ENCODE results near the gene ENDOU. TPM values are rescaled to one million over a fixed set of nuclear protein-coding genes. Genes with fewer than 3 reads are reported as not detected.

The ENDOU gene
- total and polyA plus RNA-seq, 8 donors: 1.8 to 7.6 TPM; not detected in 6

DNA sequence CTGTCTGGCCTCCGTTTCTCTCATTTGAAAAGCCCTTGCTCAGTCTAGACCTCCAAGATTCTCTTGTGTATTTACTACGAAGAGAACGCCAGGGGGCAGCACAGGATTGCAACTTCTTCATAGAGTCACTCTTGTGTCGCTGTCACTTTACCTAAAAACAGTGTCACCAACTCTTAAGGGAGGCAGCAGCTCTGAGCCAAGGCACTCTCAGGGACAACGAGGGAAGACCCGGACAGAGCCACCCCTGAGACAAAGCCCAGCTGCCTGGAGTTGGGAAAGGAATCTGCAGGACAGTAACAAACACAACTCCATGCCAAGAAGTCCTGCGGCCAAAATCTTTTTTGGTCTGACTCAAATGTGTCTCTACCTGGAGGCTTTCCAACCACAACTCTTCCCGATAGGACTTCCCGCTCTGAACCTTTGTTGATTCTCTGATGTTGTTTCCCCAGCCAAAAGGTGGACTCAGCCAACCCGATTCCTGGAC is 9.9 kb downstream of the ENDOU start:
- Histone ChIP-seq H3K27ac (peak overlapping the region in 4 of 5 donors; percentile 43 to 86 (median 84)), H3K27me3 (no peaks in the 10 kb centered on the region), H3K9me3 (no peaks in the 10 kb centered on the region), H3K4me1 (peaks cover 26 to 40% (median 34%) of the 10 kb centered on the region in 4 donors), H3K4me3 (no peak overlapping the region), H3K36me3 (peaks cover 0 to 7% (median under 1%) of the 10 kb centered on the region in 4 donors)
- WGBS, 5 donors: 6 to 17% (median 9%) methylated on average over 10 of the region's 10 CpGs
- intact Hi-C loops (cut with DNase I; ENCODE audit: low total_unique reads): loop anchor here (5.0 to 10.0 kb wide), 3 partner anchors 49 to 129 kb away; no protein-coding TSS in a partner anchor
- TF ChIP-seq POLR2A (IDR thresholded peaks at IDR 0.05) (no peak), POLR2AphosphoS5 (IDR thresholded peaks at IDR 0.05) (peak in 1 of 3 donors; percentile 21)
- TF ChIP-seq, protein P1, sequence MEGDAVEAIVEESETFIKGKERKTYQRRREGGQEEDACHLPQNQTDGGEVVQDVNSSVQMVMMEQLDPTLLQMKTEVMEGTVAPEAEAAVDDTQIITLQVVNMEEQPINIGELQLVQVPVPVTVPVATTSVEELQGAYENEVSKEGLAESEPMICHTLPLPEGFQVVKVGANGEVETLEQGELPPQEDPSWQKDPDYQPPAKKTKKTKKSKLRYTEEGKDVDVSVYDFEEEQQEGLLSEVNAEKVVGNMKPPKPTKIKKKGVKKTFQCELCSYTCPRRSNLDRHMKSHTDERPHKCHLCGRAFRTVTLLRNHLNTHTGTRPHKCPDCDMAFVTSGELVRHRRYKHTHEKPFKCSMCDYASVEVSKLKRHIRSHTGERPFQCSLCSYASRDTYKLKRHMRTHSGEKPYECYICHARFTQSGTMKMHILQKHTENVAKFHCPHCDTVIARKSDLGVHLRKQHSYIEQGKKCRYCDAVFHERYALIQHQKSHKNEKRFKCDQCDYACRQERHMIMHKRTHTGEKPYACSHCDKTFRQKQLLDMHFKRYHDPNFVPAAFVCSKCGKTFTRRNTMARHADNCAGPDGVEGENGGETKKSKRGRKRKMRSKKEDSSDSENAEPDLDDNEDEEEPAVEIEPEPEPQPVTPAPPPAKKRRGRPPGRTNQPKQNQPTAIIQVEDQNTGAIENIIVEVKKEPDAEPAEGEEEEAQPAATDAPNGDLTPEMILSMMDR (IDR thresholded peaks at IDR 0.05): peak in 5 of 7 experiments; percentile 53 to 85 (median 75)
- DNase-seq: peak; percentile 82 to 92

DNA sequence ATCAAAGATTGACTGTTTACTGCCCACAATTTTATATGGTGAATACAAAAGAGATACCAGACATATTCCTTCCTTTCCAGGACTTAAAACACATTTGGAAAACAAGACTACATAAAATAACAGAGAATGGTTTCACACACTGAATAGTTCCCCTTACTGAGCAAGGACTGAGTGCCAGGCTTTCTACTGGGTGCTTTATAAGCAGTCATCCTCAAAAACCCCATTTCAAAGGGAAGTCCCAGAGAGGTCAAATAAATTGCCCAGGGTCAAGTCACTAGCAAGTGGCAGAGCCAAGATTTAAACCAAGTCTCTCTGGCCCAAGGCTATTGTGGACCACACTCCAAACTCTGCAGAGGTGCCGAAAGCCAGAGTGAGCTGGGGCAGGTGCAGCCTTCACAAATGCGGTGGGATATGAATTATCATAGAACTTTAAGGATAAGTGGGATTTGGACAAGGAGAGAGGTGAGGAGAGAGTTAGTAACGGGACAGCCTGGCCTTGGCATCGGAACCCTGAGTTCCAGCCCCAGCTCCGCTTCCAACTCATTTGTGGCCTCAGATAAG is 10.4 kb downstream of the ENDOU start:
- H3K4me1 ChIP-seq: peaks cover 26 to 40% (median 34%) of the 10 kb centered on the region in 4 donors
- H3K27ac ChIP-seq: peak overlapping the region in 3 of 5 donors; percentile 38 to 86 (median 83)
- TF ChIP-seq EP300 (IDR thresholded peaks at IDR 0.05) (no peak), POLR2A (IDR thresholded peaks at IDR 0.05) (no peak), POLR2AphosphoS5 (IDR thresholded peaks at IDR 0.05) (no peak)
- TF ChIP-seq, protein P1 (IDR thresholded peaks at IDR 0.05): no peak
- intact Hi-C loops (cut with DNase I; ENCODE audit: low total_unique reads): loop anchor here (5.0 to 10.0 kb wide), 3 partner anchors 50 to 130 kb away; no protein-coding TSS in a partner anchor
- WGBS, 5 donors: 37 to 40% (median 40%) methylated on average over 5 of the region's 5 CpGs
- no peaks in the 10 kb centered on the region for H3K9me3 ChIP-seq
- H3K4me3 ChIP-seq: no peak overlapping the region
- no peaks in the 10 kb centered on the region for H3K27me3 ChIP-seq
- DNase-seq: no peak
- H3K36me3 ChIP-seq: peaks cover 0 to 3% (median 0%) of the 10 kb centered on the region in 4 donors

DNA sequence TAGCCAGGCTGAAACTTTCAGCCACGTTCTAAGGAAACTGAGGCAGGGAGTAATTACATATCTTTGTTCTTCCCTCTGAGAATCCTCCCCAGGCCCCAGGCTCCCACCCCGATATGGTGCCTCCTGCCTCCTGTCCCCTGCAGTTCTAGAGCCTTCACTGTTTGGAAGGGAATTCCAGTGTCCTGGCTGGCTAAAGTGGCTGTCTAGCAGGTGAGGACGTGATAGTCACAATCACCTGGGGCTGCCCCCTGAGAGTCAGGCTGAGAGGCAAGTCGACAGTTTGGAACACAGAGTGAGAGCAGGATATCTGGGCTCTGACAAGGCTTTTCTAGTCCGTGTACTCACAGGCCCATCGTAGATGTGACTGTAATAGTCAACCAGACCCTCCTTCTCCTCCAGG is 13.1 kb downstream of the ENDOU start:
- intact Hi-C loops (cut with DNase I; ENCODE audit: low total_unique reads): loop anchor here (10.0 kb wide), 2 partner anchors 53 to 133 kb away; no protein-coding TSS in a partner anchor
- no peak overlapping the region for H3K27ac ChIP-seq
- DNase-seq: no peak
- no peak overlapping the region for H3K4me3 ChIP-seq
- 88 to 93% (median 90%) methylated on average over 6 of the region's 6 CpGs for WGBS, 5 donors
- no peaks in the 10 kb centered on the region for H3K27me3 ChIP-seq
- no peaks in the 10 kb centered on the region for H3K9me3 ChIP-seq
- peaks cover 13 to 47% (median 27%) of the 10 kb centered on the region in 4 donors for H3K4me1 ChIP-seq
- no peaks in the 10 kb centered on the region for H3K36me3 ChIP-seq
- TF ChIP-seq EP300 (IDR thresholded peaks at IDR 0.05): no peak
- no peak for TF ChIP-seq POLR2A (IDR thresholded peaks at IDR 0.05)
- TF ChIP-seq POLR2AphosphoS5 (IDR thresholded peaks at IDR 0.05): no peak
- TF ChIP-seq, protein P1 (IDR thresholded peaks at IDR 0.05): no peak

DNA sequence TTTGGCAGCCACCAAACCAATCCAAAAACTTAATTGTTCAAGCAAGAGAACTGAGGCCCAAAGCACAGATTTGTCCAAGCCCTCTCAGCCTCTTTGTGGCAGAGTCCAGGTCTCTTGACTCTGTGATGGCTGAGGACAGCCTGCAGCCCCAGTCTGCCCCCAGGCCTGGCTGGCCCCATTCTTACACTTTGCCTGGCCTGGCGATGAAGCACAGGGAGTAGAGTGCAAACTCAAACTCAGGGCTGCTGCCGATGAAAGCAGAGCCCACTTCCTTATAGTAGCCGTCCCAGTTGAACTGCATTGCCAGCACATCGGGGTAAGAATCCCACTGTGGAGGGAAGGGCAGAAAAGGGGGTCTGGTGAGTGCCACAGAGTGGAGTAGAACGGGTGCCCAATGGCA is 13.8 kb downstream of the ENDOU start:
- H3K36me3 ChIP-seq: no peaks in the 10 kb centered on the region
- H3K27ac ChIP-seq: no peak overlapping the region
- H3K9me3 ChIP-seq: no peaks in the 10 kb centered on the region
- DNase-seq: no peak
- H3K27me3 ChIP-seq: no peaks in the 10 kb centered on the region
- no peak for TF ChIP-seq EP300 (IDR thresholded peaks at IDR 0.05)
- TF ChIP-seq POLR2AphosphoS5 (IDR thresholded peaks at IDR 0.05): no peak
- TF ChIP-seq, protein P1 (IDR thresholded peaks at IDR 0.05): no peak
- no peak for TF ChIP-seq POLR2A (IDR thresholded peaks at IDR 0.05)
- WGBS, 5 donors: 83 to 95% (median 92%) methylated on average over 4 to 5 of the region's 5 CpGs
- intact Hi-C loops (cut with DNase I; ENCODE audit: low total_unique reads): loop anchor here (10.0 kb wide), 2 partner anchors 53 to 133 kb away; no protein-coding TSS in a partner anchor
- H3K4me3 ChIP-seq: no peak overlapping the region
- H3K4me1 ChIP-seq: peaks cover 11 to 46% (median 28%) of the 10 kb centered on the region in 4 donors

All from stomach (tissue), 9 donors.